H1 (cell line): ENCODE measurements around the gene PLEKHM3. TPM values are rescaled to one million over a fixed set of nuclear protein-coding genes. Genes with fewer than 3 reads are reported as not detected.

Source experiments
- CTCF ChIA-PET: fragments of 300-600 bp; sonication (Branson Sonifier 250); formaldehyde crosslinking; loops from one replicate; lab custom pipeline; 2021; ENCODE audit not compliant: partially characterized antibody; lab: Charles Lee
- POLR2A ChIA-PET: fragments of 300-600 bp; sonication (Branson Sonifier 250); formaldehyde crosslinking; loops from one replicate; lab custom pipeline; 2021; ENCODE audit warnings: inconsistent platforms; ENCODE audit not compliant: partially characterized antibody; lab: Charles Lee
- DNase-seq, 2 experiments: peaks; one replicate each; pipeline versions ENCODE4 v3.0.0 to v3.0.0-alpha.2; 2010 to 2022; ENCODE audit warnings: low spot score in 2 of 2, low read depth in 1 of 2, mixed read lengths in 1 of 2
- FAIRE-seq: peaks from 2 replicates; lab custom pipeline; 2011; peaks lifted over from hg19 to GRCh38; lab: Jason Lieb, UNC
- H2AFZ ChIP-seq: 2 replicates; pipeline ENCODE4 v1.8.1; 2012; ENCODE audit warnings: low read length, inconsistent platforms
- H2AK5ac ChIP-seq: 2 replicates; pipeline ENCODE4 v1.6.1; 2013; ENCODE audit warnings: low read depth, low read length
- H2BK120ac ChIP-seq: replicated peaks from 2 replicates; pipeline ENCODE3; 2013; ENCODE audit warnings: low read depth, low read length, inconsistent platforms
- H2BK12ac ChIP-seq: 2 replicates; pipeline ENCODE4 v1.6.1; 2013; ENCODE audit warnings: low read depth, low read length
- H2BK15ac ChIP-seq: 2 replicates; pipeline ENCODE4 v1.6.1; 2013; ENCODE audit warnings: low read length
- H2BK20ac ChIP-seq: 2 replicates; pipeline ENCODE4 v1.6.1; 2013; ENCODE audit warnings: low read length
- H2BK5ac ChIP-seq: 2 replicates; pipeline ENCODE4 v1.6.1; 2013; ENCODE audit warnings: low read depth, low read length
- H3K14ac ChIP-seq: 2 replicates; pipeline ENCODE4 v1.6.1; 2013; ENCODE audit warnings: inconsistent platforms; ENCODE audit not compliant: insufficient read length
- H3K18ac ChIP-seq: 2 replicates; pipeline ENCODE4 v1.6.1; 2013; ENCODE audit warnings: low read length; ENCODE audit errors: extremely low read depth
- H3K23ac ChIP-seq: 2 replicates; pipeline ENCODE4 v1.6.1; 2013; ENCODE audit warnings: inconsistent platforms; ENCODE audit not compliant: insufficient read length
- H3K23me2 ChIP-seq: 2 replicates; pipeline ENCODE4 v1.6.1; 2013; ENCODE audit warnings: low read depth, low read length
- H3K27ac ChIP-seq: 2 replicates; pipeline ENCODE4 v1.6.1; 2011; ENCODE audit warnings: low read depth, low read length, inconsistent platforms
- H3K27me3 ChIP-seq, 4 experiments: replicated peaks in 1 of 4; 1 replicate in 1 of 4; 2 replicates in 3 of 4; pipeline versions ENCODE4 v1.6.1 to v1.8.1; 2011 to 2013; ENCODE audit warnings: low read length in 3 of 4, mild to moderate bottlenecking in 3 of 4, inconsistent platforms in 2 of 4, mixed read lengths in 2 of 4, moderate library complexity in 1 of 4; ENCODE audit not compliant: control insufficient read depth in 3 of 4, insufficient read depth in 3 of 4; ENCODE audit errors: extremely low read depth in 1 of 4
- H3K36me3 ChIP-seq, 4 experiments: 2 replicates each; pipeline versions ENCODE4 v1.6.1 to v1.8.1; 2011 to 2013; ENCODE audit warnings: mild to moderate bottlenecking in 4 of 4, low read length in 3 of 4, moderate library complexity in 2 of 4, control low read depth in 1 of 4, inconsistent platforms in 1 of 4; ENCODE audit not compliant: insufficient read depth in 4 of 4, control insufficient read depth in 2 of 4
- H3K4ac ChIP-seq: replicated peaks from 2 replicates; pipeline ENCODE3; 2013; ENCODE audit warnings: low read length, low read depth, mixed read lengths, inconsistent platforms; ENCODE audit not compliant: insufficient read length
- H3K4me1 ChIP-seq, 4 experiments: replicated peaks in 1 of 4; 1 replicate in 1 of 4; 2 replicates in 3 of 4; pipeline versions ENCODE4 v1.6.1 to v1.8.1; 2011 to 2013; ENCODE audit warnings: low read length in 3 of 4, inconsistent platforms in 2 of 4, mixed read lengths in 1 of 4; ENCODE audit not compliant: insufficient read depth in 4 of 4, control insufficient read depth in 3 of 4
- H3K4me2 ChIP-seq, 2 experiments: 2 replicates each; pipeline versions ENCODE4 v1.6.1 to v1.8.1; 2011 to 2013; ENCODE audit warnings: low read depth in 2 of 2, low read length in 2 of 2, control low read depth in 1 of 2, inconsistent platforms in 1 of 2, mild to moderate bottlenecking in 1 of 2; ENCODE audit not compliant: insufficient read depth in 1 of 2
- H3K4me3 ChIP-seq, 4 experiments: fragments of 200-600, 300-600 bp in 1 of 4; sonication (generic), shearing (Covaris generic), sonication (Bioruptor Twin) in 1 of 4; 2 replicates each; pipeline versions ENCODE4 v1.5.1 to v1.8.1; 2011 to 2016; ENCODE audit warnings: low read length in 4 of 4, low read depth in 3 of 4, control low read depth in 2 of 4, inconsistent platforms in 2 of 4, mild to moderate bottlenecking in 2 of 4, mixed read lengths in 1 of 4, moderate library complexity in 1 of 4; ENCODE audit not compliant: insufficient read depth in 2 of 4; ENCODE audit errors: extremely low read depth in 1 of 4
- H3K56ac ChIP-seq: replicated peaks from 2 replicates; pipeline ENCODE3; 2013; ENCODE audit warnings: low read depth, mild to moderate bottlenecking, mixed read lengths, low read length, inconsistent platforms; ENCODE audit not compliant: insufficient read length
- H3K79me1 ChIP-seq: 2 replicates; pipeline ENCODE4 v1.6.1; 2013; ENCODE audit warnings: low read depth, low read length, control low read depth
- H3K79me2 ChIP-seq, 2 experiments: 2 replicates each; pipeline versions ENCODE4 v1.6.1 to v1.8.1; 2012 to 2013; ENCODE audit warnings: low read length in 2 of 2, mild to moderate bottlenecking in 2 of 2, inconsistent platforms in 1 of 2; ENCODE audit not compliant: insufficient read depth in 2 of 2, control insufficient read depth in 1 of 2
- H3K9ac ChIP-seq, 4 experiments: replicated peaks in 1 of 4; 1 replicate in 1 of 4; 2 replicates in 3 of 4; pipeline versions ENCODE4 v1.6.1 to v1.8.1; 2011 to 2013; ENCODE audit warnings: low read depth in 3 of 4, low read length in 3 of 4, control low read depth in 2 of 4, mild to moderate bottlenecking in 2 of 4, moderate library complexity in 2 of 4, inconsistent platforms in 1 of 4; ENCODE audit errors: extremely low read depth in 1 of 4
- H3K9me3 ChIP-seq, 2 experiments: 2 replicates each; pipeline versions ENCODE4 v1.6.1 to v1.8.1; 2012 to 2013; ENCODE audit warnings: mild to moderate bottlenecking in 2 of 2, moderate library complexity in 2 of 2, control low read depth in 1 of 2, inconsistent platforms in 1 of 2, low read depth in 1 of 2, low read length in 1 of 2, mixed read lengths in 1 of 2; ENCODE audit not compliant: insufficient read depth in 2 of 2
- H4K20me1 ChIP-seq, 2 experiments: replicated peaks in 1 of 2; 2 replicates each; pipeline versions ENCODE3 to v1.8.1; 2011 to 2013; ENCODE audit warnings: inconsistent platforms in 2 of 2, low read length in 2 of 2, mild to moderate bottlenecking in 1 of 2; ENCODE audit not compliant: insufficient read depth in 2 of 2, control insufficient read depth in 1 of 2
- H4K5ac ChIP-seq: 2 replicates; pipeline ENCODE4 v1.6.1; 2013; ENCODE audit warnings: low read length, low read depth, mixed read lengths, inconsistent platforms; ENCODE audit not compliant: insufficient read length
- H4K8ac ChIP-seq: 2 replicates; pipeline ENCODE4 v1.8.0; 2013; ENCODE audit warnings: mild to moderate bottlenecking, moderate library complexity, low read length, inconsistent platforms; ENCODE audit not compliant: insufficient read depth; ENCODE audit errors: extremely low read depth
- H4K91ac ChIP-seq: replicated peaks from 2 replicates; pipeline ENCODE3; 2013; ENCODE audit warnings: low read length, mixed read lengths, inconsistent platforms; ENCODE audit not compliant: insufficient read length
- CBX5 ChIP-seq: fragments of 300-800, 300-1000 bp; sonication (generic); IDR thresholded peaks from 2 replicates; pipeline ENCODE4 v1.7.1; 2016; ENCODE audit warnings: antibody characterized with exemption, low read length, low read depth
- CTBP2 ChIP-seq: IDR thresholded peaks from 2 replicates; pipeline ENCODE4 v1.7.0; 2011; ENCODE audit warnings: borderline replicate concordance, mild to moderate bottlenecking, moderate library complexity, mixed read lengths, low read length; ENCODE audit not compliant: insufficient read depth, insufficient read length
- EP300 ChIP-seq, 2 experiments: IDR thresholded peaks; 1 replicate in 1 of 2; 2 replicates in 1 of 2; pipeline ENCODE4 v1.6.1; 2011 to 2012; ENCODE audit warnings: low read depth in 2 of 2, low read length in 2 of 2, mild to moderate bottlenecking in 2 of 2, borderline replicate concordance in 1 of 2, inconsistent platforms in 1 of 2, moderate library complexity in 1 of 2
- FOSL1 ChIP-seq: IDR thresholded peaks from 2 replicates; pipeline ENCODE4 v1.6.1; 2011; ENCODE audit warnings: mild to moderate bottlenecking, low read depth, low read length, moderate library complexity; ENCODE audit not compliant: insufficient read depth
- GTF2F1 ChIP-seq: IDR thresholded peaks from 2 replicates; pipeline ENCODE4 v1.6.1; 2012; ENCODE audit warnings: low read depth, low read length, improper control_type of control experiment, borderline replicate concordance
- KDM4A ChIP-seq: IDR thresholded peaks from one replicate; pipeline ENCODE4 v1.7.1; 2012; ENCODE audit warnings: low read depth, mild to moderate bottlenecking, moderate library complexity, low read length, inconsistent platforms; ENCODE audit not compliant: severe bottlenecking
- NANOG ChIP-seq: IDR thresholded peaks from 2 replicates; pipeline ENCODE4 v1.6.1; 2011; ENCODE audit warnings: low read length, low read depth, mild to moderate bottlenecking, inconsistent platforms; ENCODE audit not compliant: insufficient read depth, poor library complexity, severe bottlenecking
- POLR2A ChIP-seq, 2 experiments: IDR thresholded peaks; 1 replicate in 1 of 2; 2 replicates in 1 of 2; pipeline ENCODE4 v1.6.1; 2011; ENCODE audit warnings: low read depth in 2 of 2, low read length in 2 of 2, mild to moderate bottlenecking in 2 of 2; ENCODE audit errors: control extremely low read depth in 1 of 2
- RNF2 ChIP-seq: fragments of 200-900, 300-1000 bp; sonication (generic); IDR thresholded peaks from 2 replicates; pipeline ENCODE4 v1.7.1; 2016; ENCODE audit warnings: borderline replicate concordance, low read depth, mild to moderate bottlenecking, antibody characterized with exemption, low read length; ENCODE audit not compliant: poor library complexity, severe bottlenecking; ENCODE audit errors: missing control alignments
- SP1 ChIP-seq: IDR thresholded peaks from 2 replicates; pipeline ENCODE4 v1.6.1; 2011; ENCODE audit warnings: low read depth, low read length
- SP2 ChIP-seq: IDR thresholded peaks from 2 replicates; pipeline ENCODE4 v1.6.1; 2012; ENCODE audit warnings: mild to moderate bottlenecking, low read length, inconsistent platforms
- SRF ChIP-seq: IDR thresholded peaks from 2 replicates; pipeline ENCODE4 v1.6.1; 2011; ENCODE audit warnings: mild to moderate bottlenecking, low read depth, low read length, moderate library complexity
- TAF1 ChIP-seq: IDR thresholded peaks from 2 replicates; pipeline ENCODE4 v1.6.1; 2011; ENCODE audit warnings: mild to moderate bottlenecking, low read depth, low read length
- whole genome bisulfite sequencing, 2 experiments: shearing (Covaris generic) in 1 of 2; methylation state at CpG; one replicate each; pipeline versions ENCODE4 v1.1.6 to v1.1.7; 2013 to 2015; ENCODE audit warnings: low lambda C conversion rate in 2 of 2, mixed read lengths in 2 of 2, inconsistent platforms in 1 of 2, low coverage in 1 of 2, missing lambda C conversion rate in 1 of 2; ENCODE audit not compliant: insufficient replicate concordance in 2 of 2, insufficient coverage in 1 of 2, insufficient read length in 1 of 2; ENCODE audit errors: extremely low coverage in 1 of 2, missing lambda C conversion rate in 1 of 2; 5-methylcytosine and 5-hydroxymethylcytosine counted together
- polyA plus RNA-seq, 7 experiments: library from polyadenylated mRNA; depleted of rRNA in 3 of 7; stranded (reverse) in 5 of 7; unstranded in 2 of 7; fragments of >200 nt in 5 of 7; fragments of 200-250 nt in 2 of 7; gene quantifications; 1 replicate in 5 of 7; 2 replicates in 1 of 7; 4 replicates in 1 of 7; pipeline versions ENCODE4 v1.2.1 to v1.2.3, GENCODE V29; 2011 to 2013; ENCODE audit warnings: missing spikeins in 2 of 7, mixed read lengths in 2 of 7
- total RNA-seq: library from RNA; stranded (reverse); fragmentation: NEBNext Ultra II Directional; extraction: Animal tissue kit (Norgen Biotek cat#: 25700); gene quantifications from 2 replicates; pipeline ENCODE4 v1.2.1, GENCODE V29; 2021

The PLEKHM3 gene
- total and polyA plus RNA-seq, 2 of the 8 experiments (the other 6 are each of a cell fraction or from before 2014, with no cell fraction given) = 2.3 to 5.8 TPM

DNA sequence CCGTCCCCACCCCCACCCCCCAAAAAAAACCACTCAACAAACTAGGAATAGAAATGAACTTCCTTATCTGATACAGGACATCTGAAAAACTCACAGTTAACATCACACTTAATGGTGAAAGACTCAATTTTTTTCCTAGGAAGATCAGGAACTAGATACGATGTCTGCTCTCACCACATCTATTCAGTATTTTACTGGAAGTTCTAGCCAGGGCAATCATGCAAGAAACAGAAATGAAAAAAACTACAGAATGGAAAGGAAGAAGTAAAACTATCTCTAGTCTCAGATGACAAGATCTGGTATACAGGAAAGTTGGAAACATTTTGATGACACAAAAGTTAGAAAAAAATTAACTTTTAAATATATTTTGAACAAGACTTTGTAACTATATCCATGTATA lies 141.2 kb downstream of the PLEKHM3 start:
- no peak overlapping the region for H3K4ac ChIP-seq

More for the DNA sequence above, 141.2 kb downstream of the PLEKHM3 start:
- no peaks in the 10 kb centered on the region for H4K20me1 ChIP-seq
- H3K4me3 ChIP-seq = no peak overlapping the region
- H4K91ac ChIP-seq = no peak overlapping the region
- H3K9ac ChIP-seq = no peak overlapping the region
- H2BK15ac ChIP-seq = no peak overlapping the region
- H3K27me3 ChIP-seq = no peaks in the 10 kb centered on the region
- 100% methylated on average over 2 of the region's 2 CpGs; no CpG with 5 or more reads in 1 of the 2 experiments for WGBS, 2 experiments
- H2AK5ac ChIP-seq = no peak overlapping the region
- no peak overlapping the region for H3K14ac ChIP-seq
- H2AFZ ChIP-seq = no peak overlapping the region
- no peak overlapping the region for H2BK5ac ChIP-seq
- FAIRE-seq = no peak
- H2BK20ac ChIP-seq = no peak overlapping the region
- no peaks in the 10 kb centered on the region; the same call in 1 of the 2 replicates for H3K79me1 ChIP-seq
- H2BK12ac ChIP-seq = no peak overlapping the region
- ChIA-PET POLR2A (interaction anchor here (0.8 kb wide), 1 partner anchor 12 kb away, joined by 3 read pairs; no protein-coding TSS in a partner anchor), CTCF (interaction anchor here (1.3 to 1.4 kb wide), 2 partner anchors 10 to 13 kb away, joined by 4 to 5 read pairs; no protein-coding TSS in a partner anchor)
- H3K36me3 ChIP-seq = no peaks in the 10 kb centered on the region
- H3K23me2 ChIP-seq = no peaks in the 10 kb centered on the region
- TF ChIP-seq SP2 (no peak), GTF2F1 (no peak), CTBP2 (no peak), POLR2A (IDR thresholded peaks at IDR 0.05; ENCODE audit: control extremely low read depth in 1 of 2, low read depth in 2 of 2, low read length in 2 of 2) (no peak), KDM4A (no peak), SRF (no peak), NANOG (no peak), CBX5 (no peak), SP1 (no peak), TAF1 (no peak), FOSL1 (no peak), EP300 (IDR thresholded peaks at IDR 0.05; ENCODE audit: borderline replicate concordance in 1 of 2, low read depth in 2 of 2, low read length in 2 of 2) (no peak), RNF2 (no peak)
- DNase-seq = no peak
- H3K27ac ChIP-seq = no peak overlapping the region
- no peak overlapping the region for H3K18ac ChIP-seq
- H3K9me3 ChIP-seq = no peaks in the 10 kb centered on the region
- H4K5ac ChIP-seq = no peak overlapping the region
- no peak overlapping the region for H2BK120ac ChIP-seq
- no peaks in the 10 kb centered on the region for H3K79me2 ChIP-seq
- no peak overlapping the region for H3K56ac ChIP-seq
- no peak overlapping the region for H3K23ac ChIP-seq
- H3K4me2 ChIP-seq = no peak overlapping the region
- no peak overlapping the region for H4K8ac ChIP-seq
- H3K4me1 ChIP-seq = peaks cover 0 to 8% (median 0%) of the 10 kb centered on the region in 4 experiments; a peak in 1 of 7 replicates
